ENCODE data around the gene TNFSF13. TPM values are rescaled to one million over a fixed set of nuclear protein-coding genes. Genes with fewer than 3 reads are reported as not detected.
A peak's percentile ranks its signal among the peaks of the same experiment; 100 is the strongest.

TNFSF13 gene
- total RNA-seq, 2 donors from 2014 or later, result 11.0 to 16.9 TPM

DNA sequence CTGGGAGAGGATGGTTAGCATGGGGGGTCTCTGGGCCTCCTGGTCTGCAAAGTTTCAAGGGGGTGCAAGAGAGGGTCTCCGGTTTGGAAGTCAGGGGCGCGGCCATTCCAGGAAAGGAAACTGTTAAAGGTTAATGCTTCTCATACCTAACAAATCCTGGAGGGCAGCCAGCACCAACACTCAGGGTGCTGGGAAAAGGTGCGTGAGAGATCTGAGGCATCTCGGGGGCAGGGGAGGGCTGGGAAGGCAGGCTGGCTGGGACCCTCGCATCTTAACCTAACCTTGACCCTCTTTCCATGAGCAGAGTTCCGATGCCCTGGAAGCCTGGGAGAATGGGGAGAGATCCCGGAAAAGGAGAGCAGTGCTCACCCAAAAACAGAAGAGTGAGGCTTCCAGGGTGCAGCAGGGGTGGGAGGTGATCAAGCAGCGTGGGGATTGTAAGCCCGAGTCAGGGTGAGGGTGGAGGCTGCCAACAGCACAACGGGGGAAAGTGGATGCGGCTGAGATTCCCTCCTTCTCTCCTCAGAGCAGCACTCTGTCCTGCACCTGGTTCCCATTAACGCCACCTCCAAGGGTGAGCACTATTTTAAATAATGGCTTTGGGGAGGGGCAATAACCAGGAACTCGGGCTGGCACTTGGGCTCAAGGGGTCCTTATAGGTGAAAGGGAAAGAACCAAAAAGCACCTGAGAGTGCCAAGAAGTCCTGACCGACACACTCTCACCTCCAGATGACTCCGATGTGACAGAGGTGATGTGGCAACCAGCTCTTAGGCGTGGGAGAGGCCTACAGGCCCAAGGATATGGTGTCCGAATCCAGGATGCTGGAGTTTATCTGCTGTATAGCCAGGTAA, 996 bp downstream of the TNFSF13 start:
- no peak for DNase-seq (ENCODE audit: low spot score)
- Histone ChIP-seq H3K27ac (peak overlapping the region; percentile 86 to 95), H3K4me1 (peaks cover 0 to 67% of the 10 kb centered on the region in 2 donors), H3K36me3 (peaks cover 15% of the 10 kb centered on the region), H3K9me3 (no peaks in the 10 kb centered on the region), H3K27me3 (no peaks in the 10 kb centered on the region), H3K4me3 (peak overlapping the region; percentile 16 to 76)
- no peak for TF ChIP-seq CTCF (IDR thresholded peaks at IDR 0.05)

- Histone ChIP-seq H3K27me3 (no peaks in the 10 kb centered on the region), H3K36me3 (peaks cover 24% of the 10 kb centered on the region), H3K9me3 (no peaks in the 10 kb centered on the region), H3K27ac (peak overlapping the region; percentile 86 to 95), H3K4me1 (peaks cover 0 to 67% of the 10 kb centered on the region in 2 donors), H3K4me3 (peak overlapping the region; percentile 76 to 82)
- DNase-seq (ENCODE audit: low spot score), result no peak
- TF ChIP-seq CTCF (IDR thresholded peaks at IDR 0.05), result peak; percentile 33 to 54
These were observed 1.9 kb downstream of the TNFSF13 start for GRCh38 chr17:7560172-7561027.

- Histone ChIP-seq H3K4me1 (peaks cover 0 to 67% of the 10 kb centered on the region in 2 donors), H3K9me3 (no peaks in the 10 kb centered on the region)
- peak; percentile 55 to 83 for TF ChIP-seq CTCF (IDR thresholded peaks at IDR 0.05)
These were observed 2.6 kb downstream of the TNFSF13 start for GRCh38 chr17:7561028-7561575.

DNA sequence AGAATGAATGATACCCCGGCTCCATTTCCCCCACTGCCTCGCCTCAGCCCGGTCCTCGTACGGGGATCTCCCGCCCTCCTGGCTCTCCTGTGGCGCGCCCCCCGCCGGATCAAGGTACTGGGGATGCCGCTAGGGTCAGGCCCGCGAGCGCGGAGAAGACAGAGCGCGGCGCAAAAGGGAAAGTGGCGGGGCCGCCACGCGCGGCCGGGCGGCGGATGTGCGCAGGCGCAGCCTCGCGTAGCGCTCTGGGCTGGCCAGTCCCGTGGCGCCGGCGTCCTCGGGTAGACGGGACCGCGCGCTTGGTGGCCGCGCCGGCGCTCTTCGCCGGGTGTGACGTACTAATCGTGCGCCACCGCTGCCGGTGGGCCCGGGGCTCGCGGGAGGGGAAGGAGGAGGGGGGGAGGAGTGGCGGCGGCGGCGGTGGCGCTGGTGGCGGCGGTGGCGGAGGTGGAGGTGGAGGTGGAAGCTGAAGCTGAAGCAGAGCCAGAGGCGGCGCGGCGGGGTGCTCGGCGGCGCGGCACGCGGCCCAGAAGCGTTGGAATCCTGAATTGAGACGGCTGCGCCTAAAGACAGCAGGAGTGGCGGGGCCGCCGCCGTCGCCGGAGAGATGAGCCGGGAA, 3.1 kb downstream of the TNFSF13 start, which contains the start of gene SENP3:
Gene SENP3 (plus strand): TSS at position 331 of the 619 bp plus-strand sequence. CDS start 1,158 bp downstream, outside the sequence.
- Histone ChIP-seq H3K9me3 (no peaks in the 10 kb centered on the region), H3K4me1 (peaks cover 0 to 67% of the 10 kb centered on the region in 2 donors), H3K27me3 (no peaks in the 10 kb centered on the region), H3K4me3 (peak within 1 kb of the TSS; percentile 76 to 82), H3K36me3 (peaks cover 34% of the 10 kb centered on the region), H3K27ac (peak within 1 kb of the TSS; percentile 86 to 95)
- peak; percentile 86 for DNase-seq (ENCODE audit: low spot score)
- TF ChIP-seq CTCF (IDR thresholded peaks at IDR 0.05), result no peak

More at GRCh38 chr17:7561028-7561575, 2.6 kb downstream of the TNFSF13 start:
- Histone ChIP-seq H3K27ac (peak overlapping the region; percentile 86 to 95), H3K27me3 (no peaks in the 10 kb centered on the region), H3K36me3 (peaks cover 31% of the 10 kb centered on the region), H3K4me3 (peak overlapping the region; percentile 76 to 82)
- peak; percentile 94 for DNase-seq (ENCODE audit: low spot score)

DNA sequence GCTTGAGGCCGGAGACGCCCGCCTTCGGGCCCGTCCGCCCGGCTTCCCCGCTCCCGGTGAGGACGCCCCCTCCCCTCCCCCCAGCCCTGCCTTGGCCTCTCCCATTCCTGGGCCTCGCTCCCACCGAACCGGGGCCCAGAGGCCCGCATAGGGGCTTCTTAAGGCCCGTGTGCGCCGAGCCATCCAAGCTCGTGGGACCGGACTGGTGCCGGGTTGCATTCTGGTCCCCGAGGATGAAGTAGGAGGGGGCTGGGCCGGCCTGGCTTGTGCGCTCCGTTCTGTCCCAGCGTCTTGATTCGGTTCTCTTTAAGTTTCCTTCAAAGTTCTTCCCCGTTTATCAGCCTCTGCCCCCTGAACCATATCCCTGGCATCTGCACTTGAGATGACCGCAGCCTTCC, 3.7 kb downstream of the TNFSF13 start:
- no peak for DNase-seq (ENCODE audit: low spot score)
- Histone ChIP-seq H3K27me3 (no peaks in the 10 kb centered on the region), H3K36me3 (peaks cover 39% of the 10 kb centered on the region), H3K4me1 (peaks cover 0 to 64% of the 10 kb centered on the region in 2 donors), H3K27ac (peak overlapping the region; percentile 86 to 95), H3K4me3 (peak overlapping the region; percentile 76 to 82), H3K9me3 (no peaks in the 10 kb centered on the region)
- no peak for TF ChIP-seq CTCF (IDR thresholded peaks at IDR 0.05)

Measured in right atrium auricular region (tissue), 2 donors.